Central memory CD4-positive, alpha-beta T cell (primary cell): ENCODE data around the gene TBL3.
"Not testable (repeated sequence)": the region's sequence is repeated elsewhere in the genome, so short reads cannot be mapped to it uniquely, and the experiment has no call there.

Source experiments
- DNase-seq: peaks from one replicate; pipeline ENCODE4 v3.0.0; 2022

Gene TBL3

GRCh38 chr16:1942810-1943726, 28.8 kb upstream of the TBL3 start, which contains the start of gene MSRB1:
Gene MSRB1, minus strand, starts transcription at chr16:1943199. Its CDS starts 43 bp downstream, at chr16:1943156.
- peak; percentile 98 for DNase-seq

GRCh38 chr16:1944612-1945199, 27.1 kb upstream of the TBL3 start:
- DNase-seq: no peak

GRCh38 chr16:1945559-1946391, 26.1 kb upstream of the TBL3 start:
- no peak for DNase-seq

- DNase-seq: no peak
Observed at GRCh38 chr16:1946495-1947368, 25.1 kb upstream of the TBL3 start.

GRCh38 chr16:1947369-1947670, 24.5 kb upstream of the TBL3 start:
- no peak for DNase-seq

- no peak for DNase-seq
Observed at GRCh38 chr16:1949507-1949906, 22.3 kb upstream of the TBL3 start.

GRCh38 chr16:1950047-1950446, 21.8 kb upstream of the TBL3 start:
- DNase-seq: no peak

- DNase-seq: no peak
Observed at GRCh38 chr16:1950559-1950958, 21.3 kb upstream of the TBL3 start.

GRCh38 chr16:1953734-1954133, 18.1 kb upstream of the TBL3 start:
- no peak for DNase-seq

- not testable (repeated sequence) for DNase-seq
Observed at GRCh38 chr16:1957434-1958142, 14.3 kb upstream of the TBL3 start.

- DNase-seq: not testable (repeated sequence)
Observed at GRCh38 chr16:1958143-1958491, 13.7 kb upstream of the TBL3 start.

- no peak for DNase-seq
Observed at GRCh38 chr16:1958715-1959268, 13.1 kb upstream of the TBL3 start.

- DNase-seq: peak; percentile 85
Observed at GRCh38 chr16:1959269-1960039, 12.4 kb upstream of the TBL3 start, which contains the start of gene NDUFB10. Gene NDUFB10, plus strand, starts transcription at chr16:1959538. Its CDS starts 87 bp downstream, at chr16:1959625.

GRCh38 chr16:1960665-1961630, 10.9 kb upstream of the TBL3 start:
- DNase-seq: peak; percentile 28

- DNase-seq: no peak
Observed at GRCh38 chr16:1961651-1962067, 10.2 kb upstream of the TBL3 start.

- not testable (repeated sequence) for DNase-seq
Observed at GRCh38 chr16:1962161-1963153, 9.4 kb upstream of the TBL3 start.

GRCh38 chr16:1963806-1964505, 7.9 kb upstream of the TBL3 start:
- DNase-seq: peak; percentile 48
